LNCaP clone FGC (cell line): ENCODE measurements around the gene RRP12.

ENCODE experiments used
- DNase-seq: peaks from one replicate; pipeline ENCODE4 v3.0.0-alpha.2; 2011; ENCODE audit warnings: low read depth
- H3K4me3 ChIP-seq: 2 replicates; pipeline ENCODE4 v1.5.1; 2011; ENCODE audit warnings: mild to moderate bottlenecking, low read depth, low read length, control low read depth
- TF ChIP-seq, protein P1 (sequence below): IDR thresholded peaks from 2 replicates; pipeline ENCODE4 v1.5.1; 2012; ENCODE audit warnings: mild to moderate bottlenecking; ENCODE audit not compliant: control insufficient read depth, insufficient read depth; ENCODE audit errors: extremely low read depth

RRP12 gene

DNA sequence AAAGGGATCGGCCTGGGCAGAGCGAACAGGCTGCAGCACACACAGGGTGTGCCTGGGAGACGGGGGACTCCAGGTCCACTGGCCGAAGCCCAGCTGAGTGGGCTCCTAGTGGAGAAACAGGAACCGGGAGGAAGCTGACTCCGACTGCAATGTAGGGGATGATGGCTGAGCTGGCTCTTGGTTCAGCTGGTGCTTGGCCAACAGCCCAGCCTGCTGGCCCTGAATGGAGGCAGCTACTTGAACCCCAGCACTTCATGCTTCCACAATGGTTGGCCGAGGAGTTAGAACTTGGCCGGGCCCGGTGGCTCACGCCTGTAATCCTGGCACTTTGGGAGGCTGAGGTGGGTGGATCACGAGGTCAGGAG lies 39.6 kb downstream of the RRP12 start:
- no peak overlapping the region for H3K4me3 ChIP-seq
- TF ChIP-seq, protein P1, sequence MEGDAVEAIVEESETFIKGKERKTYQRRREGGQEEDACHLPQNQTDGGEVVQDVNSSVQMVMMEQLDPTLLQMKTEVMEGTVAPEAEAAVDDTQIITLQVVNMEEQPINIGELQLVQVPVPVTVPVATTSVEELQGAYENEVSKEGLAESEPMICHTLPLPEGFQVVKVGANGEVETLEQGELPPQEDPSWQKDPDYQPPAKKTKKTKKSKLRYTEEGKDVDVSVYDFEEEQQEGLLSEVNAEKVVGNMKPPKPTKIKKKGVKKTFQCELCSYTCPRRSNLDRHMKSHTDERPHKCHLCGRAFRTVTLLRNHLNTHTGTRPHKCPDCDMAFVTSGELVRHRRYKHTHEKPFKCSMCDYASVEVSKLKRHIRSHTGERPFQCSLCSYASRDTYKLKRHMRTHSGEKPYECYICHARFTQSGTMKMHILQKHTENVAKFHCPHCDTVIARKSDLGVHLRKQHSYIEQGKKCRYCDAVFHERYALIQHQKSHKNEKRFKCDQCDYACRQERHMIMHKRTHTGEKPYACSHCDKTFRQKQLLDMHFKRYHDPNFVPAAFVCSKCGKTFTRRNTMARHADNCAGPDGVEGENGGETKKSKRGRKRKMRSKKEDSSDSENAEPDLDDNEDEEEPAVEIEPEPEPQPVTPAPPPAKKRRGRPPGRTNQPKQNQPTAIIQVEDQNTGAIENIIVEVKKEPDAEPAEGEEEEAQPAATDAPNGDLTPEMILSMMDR, result no peak
- DNase-seq, result no peak

- no peak for DNase-seq
- no peak overlapping the region for H3K4me3 ChIP-seq
- TF ChIP-seq, protein P1, result no peak
Measured at GRCh38 chr10:97360705-97361536, 40.2 kb downstream of the RRP12 start.

GRCh38 chr10:97358781-97359180 lies 42.4 kb downstream of the RRP12 start:
- no peak for DNase-seq
- no peak overlapping the region for H3K4me3 ChIP-seq
- TF ChIP-seq, protein P1, result no peak

GRCh38 chr10:97358349-97358748 lies 42.8 kb downstream of the RRP12 start:
- no peak for DNase-seq

DNA sequence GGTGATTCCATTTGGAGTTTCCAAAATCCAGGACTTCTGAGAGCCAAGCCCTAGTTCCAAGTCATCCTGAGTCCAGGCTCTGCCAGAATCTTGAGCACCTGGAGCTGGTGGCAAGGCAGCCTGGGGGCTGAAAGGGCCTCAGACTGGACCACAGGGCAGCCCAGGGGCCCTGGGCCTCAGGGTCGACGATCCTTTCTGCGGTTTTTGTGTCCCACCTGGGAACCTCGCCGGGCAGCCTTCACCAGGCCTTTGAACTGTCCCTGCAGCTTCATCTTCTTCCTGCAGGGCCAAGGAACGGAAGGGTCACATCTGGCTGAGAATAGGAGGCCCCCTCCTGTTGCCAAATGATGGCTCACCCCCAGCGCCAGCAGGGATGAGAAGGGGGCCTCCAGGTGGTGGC lies 44.2 kb downstream of the RRP12 start:
- H3K4me3 ChIP-seq, result no peak overlapping the region
- TF ChIP-seq, protein P1, result no peak
- no peak for DNase-seq

More at GRCh38 chr10:97358349-97358748, 42.8 kb downstream of the RRP12 start:
- TF ChIP-seq, protein P1, result no peak
- H3K4me3 ChIP-seq, result no peak overlapping the region

GRCh38 chr10:97356318-97356914 lies 44.7 kb downstream of the RRP12 start:
- no peak overlapping the region for H3K4me3 ChIP-seq
- DNase-seq, result no peak
- TF ChIP-seq, protein P1, result no peak
